ENCODE results near the gene HNRNPA3. TPM values are rescaled to one million over a fixed set of nuclear protein-coding genes. Genes with fewer than 3 reads are reported as not detected.

HNRNPA3 gene
- total RNA-seq (2022; extraction: Qiagen RNA extraction): 345 to 404 TPM (median 366 TPM) in 5 replicates

DNA sequence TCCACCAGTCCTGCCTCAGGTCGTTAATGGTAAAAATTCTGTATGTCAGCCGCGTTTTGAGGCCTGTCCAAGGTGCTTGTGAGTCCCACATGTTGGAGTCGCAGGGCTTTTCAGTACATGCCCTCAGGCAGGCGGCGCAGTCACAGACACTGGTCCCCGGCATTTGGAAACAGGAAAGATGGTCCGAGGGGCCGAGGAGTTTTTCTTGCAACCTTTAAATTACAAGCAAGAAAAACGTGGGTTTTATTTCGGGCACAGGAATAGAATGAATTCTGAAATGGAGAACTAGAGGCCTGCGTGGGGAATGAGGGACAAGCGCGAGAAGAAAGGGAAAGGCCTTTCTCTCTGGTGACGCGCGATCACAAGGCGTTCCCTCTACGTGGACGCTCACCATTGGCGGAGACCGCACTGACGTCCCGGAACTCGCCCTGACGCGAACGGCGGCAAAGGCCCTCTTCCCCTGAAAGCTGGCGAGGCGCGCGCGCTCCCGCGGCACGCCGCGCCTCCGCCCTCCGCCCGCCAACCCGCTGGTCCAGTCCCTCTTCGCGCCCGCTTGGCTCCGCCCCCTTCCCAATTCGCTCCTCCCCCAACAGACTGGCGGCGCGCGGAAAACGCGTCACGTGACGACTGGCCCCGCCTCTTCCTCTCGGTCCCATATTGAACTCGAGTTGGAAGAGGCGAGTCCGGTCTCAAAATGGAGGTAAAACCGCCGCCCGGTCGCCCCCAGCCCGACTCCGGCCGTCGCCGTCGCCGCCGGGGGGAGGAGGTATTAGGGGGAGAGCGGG lies at the start of gene HNRNPA3:
Gene HNRNPA3, plus strand, starts transcription at position 689 of the 785 bp plus-strand sequence. Its CDS starts 6 bp downstream, at position 695.

DNA sequence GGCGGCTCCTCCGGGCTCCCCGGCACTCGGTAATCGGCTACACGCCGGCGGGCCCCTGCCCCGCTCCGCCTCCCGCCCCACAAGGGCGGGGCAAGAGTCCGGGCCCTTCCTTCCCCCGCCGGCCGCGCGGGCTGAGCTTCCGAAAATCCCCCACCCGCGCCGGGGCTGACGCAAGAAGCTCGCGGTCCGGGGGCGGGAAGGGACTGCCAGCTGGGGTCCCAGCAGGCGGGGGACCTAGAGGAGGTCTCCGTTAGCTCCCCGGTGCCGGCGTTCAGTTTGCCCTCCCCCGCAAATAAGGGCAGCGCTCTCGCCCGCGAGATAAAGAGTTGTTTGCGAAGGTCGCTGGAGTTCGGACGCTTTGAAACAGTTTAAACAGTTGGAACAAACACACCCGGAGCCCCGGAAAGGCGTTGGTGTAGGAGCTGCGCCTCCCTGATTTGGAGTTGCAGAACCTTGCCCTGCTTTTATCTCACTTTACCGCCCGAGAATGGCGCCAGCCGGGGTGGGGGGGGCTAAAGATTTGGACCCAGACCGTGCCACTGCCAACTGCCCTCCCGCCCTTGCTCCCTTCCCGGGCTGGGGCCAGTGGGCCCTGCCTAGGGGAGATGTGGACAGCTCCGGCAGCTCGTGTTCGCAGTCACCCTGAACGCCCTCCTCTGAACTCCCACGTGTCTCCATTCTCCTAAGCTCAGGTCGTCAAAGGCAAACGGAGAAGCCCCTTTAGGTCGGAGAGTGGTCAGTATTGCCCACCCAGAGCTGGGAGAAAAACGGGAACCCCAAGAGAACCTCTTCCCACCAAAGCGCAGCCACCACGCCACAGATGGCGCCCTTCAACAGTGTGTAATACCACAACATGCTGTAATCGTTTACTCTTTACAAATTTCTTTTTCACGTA lies 52.3 kb downstream of the HNRNPA3 start, which contains the start of gene NFE2L2:
Gene NFE2L2, minus strand, starts transcription at position 35 of the 895 bp plus-strand sequence. CDS start 151 bp downstream, outside the sequence.

Other genes with a start within 250 kb of the HNRNPA3 start
- gene NFE2L2, start 51.9 kb downstream of the HNRNPA3 start, total RNA-seq (2022; extraction: Qiagen RNA extraction): 37.2 to 46.5 TPM (median 37.9 TPM) in 5 replicates
- gene AGPS, start 180.0 kb downstream of the HNRNPA3 start, total RNA-seq (2022; extraction: Qiagen RNA extraction): 32.5 to 41.4 TPM (median 38.5 TPM) in 5 replicates